GM23248 (cell line): ENCODE data around the gene GIN1. TPM values are rescaled to one million over a fixed set of nuclear protein-coding genes. Genes with fewer than 3 reads are reported as not detected.
A peak's percentile ranks its signal among the peaks of the same experiment; 100 is the strongest.

ENCODE experiments used
- DNase-seq: peaks from one replicate; pipeline ENCODE4 v3.0.0-alpha.2; 2015
- H2AFZ ChIP-seq: fragments of 200-600 bp; sonication (generic); 2 replicates; pipeline ENCODE4 v1.6.1; 2016; ENCODE audit warnings: antibody characterized with exemption
- H3F3A ChIP-seq: fragments of 200-600 bp; sonication (generic); 2 replicates; pipeline ENCODE4 v1.6.1; 2016; ENCODE audit warnings: mild to moderate bottlenecking, antibody characterized with exemption, mixed run types; ENCODE audit not compliant: insufficient read depth
- H3K27ac ChIP-seq: fragments of 200-600 bp; sonication (generic); 2 replicates; pipeline ENCODE4 v1.5.1; 2016; ENCODE audit warnings: mild to moderate bottlenecking
- H3K27me3 ChIP-seq: fragments of 200-600 bp; sonication (generic); replicated peaks from 2 replicates; pipeline ENCODE4 v1.6.1; 2016; ENCODE audit warnings: mild to moderate bottlenecking; ENCODE audit not compliant: insufficient read depth
- H3K36me3 ChIP-seq: fragments of 200-600 bp; sonication (generic); 2 replicates; pipeline ENCODE4 v1.6.1; 2016; ENCODE audit warnings: low read depth, mild to moderate bottlenecking
- H3K4me1 ChIP-seq: fragments of 200-600 bp; sonication (generic); 2 replicates; pipeline ENCODE4 v1.6.1; 2016; ENCODE audit warnings: mild to moderate bottlenecking; ENCODE audit not compliant: insufficient read depth
- H3K4me2 ChIP-seq: fragments of 200-600 bp; sonication (generic); one replicate; pipeline ENCODE4 v1.6.1; 2016; ENCODE audit warnings: mild to moderate bottlenecking; ENCODE audit not compliant: unreplicated experiment
- H3K4me3 ChIP-seq: fragments of 200-600 bp; sonication (generic); 2 replicates; pipeline ENCODE4 v1.5.1; 2016; ENCODE audit warnings: mild to moderate bottlenecking
- H3K79me2 ChIP-seq: fragments of 200-600 bp; sonication (generic); 2 replicates; pipeline ENCODE4 v1.6.1; 2016; ENCODE audit warnings: mild to moderate bottlenecking; ENCODE audit not compliant: insufficient read depth
- H3K9ac ChIP-seq: fragments of 200-600 bp; sonication (generic); 2 replicates; pipeline ENCODE4 v1.6.1; 2016; ENCODE audit warnings: mild to moderate bottlenecking
- H3K9me2 ChIP-seq: fragments of 200-600 bp; sonication (generic); 2 replicates; pipeline ENCODE4 v1.6.1; 2016; ENCODE audit warnings: mixed run types, mild to moderate bottlenecking, moderate library complexity; ENCODE audit not compliant: insufficient read depth
- H3K9me3 ChIP-seq: fragments of 200-600 bp; sonication (generic); one replicate; pipeline ENCODE4 v1.6.1; 2017; ENCODE audit warnings: low read depth
- H4K20me1 ChIP-seq: fragments of 200-600 bp; sonication (generic); 2 replicates; pipeline ENCODE4 v1.6.0; 2016; ENCODE audit not compliant: insufficient read depth
- EZH2 ChIP-seq: fragments of 200-600 bp; sonication (generic); IDR thresholded peaks from 2 replicates; pipeline ENCODE4 v1.6.1; 2018; ENCODE audit warnings: antibody characterized with exemption, mild to moderate bottlenecking; ENCODE audit not compliant: insufficient read depth, poor library complexity, severe bottlenecking
- EZH2phosphoT487 ChIP-seq: fragments of 200-600 bp; sonication (generic); IDR thresholded peaks from 2 replicates; pipeline ENCODE4 v1.6.1; 2018; ENCODE audit warnings: antibody characterized with exemption, moderate library complexity, mild to moderate bottlenecking, low read depth; ENCODE audit not compliant: insufficient read depth
- WGBS, 2 experiments: methylation state at CpG; one replicate each; pipeline ENCODE4 v1.1.6; 2015 to 2017; ENCODE audit warnings: low lambda C conversion rate in 2 of 2, low coverage in 1 of 2; ENCODE audit errors: missing lambda C conversion rate in 2 of 2; 5-methylcytosine and 5-hydroxymethylcytosine counted together
- in situ Hi-C: fragments of 300-500 bp; cut with MboI; formaldehyde crosslinking; loops from 2 replicates; pipeline ENCODE4 v1.15.0; 2020
- polyA plus RNA-seq: library from polyadenylated mRNA; unstranded; fragments of >200 nt; fragmentation: Nextera tagmentation; extraction: Ambion mirVana; gene quantifications from 2 replicates; pipeline ENCODE4 v1.2.1, GENCODE V29; 2016
- total RNA-seq: library from RNA; depleted of rRNA; stranded (reverse); fragments of >200 nt; shearing (Covaris generic); gene quantifications from 2 replicates; pipeline ENCODE4 v1.2.3, GENCODE V29; 2014

Gene GIN1
- total and polyA plus RNA-seq, 2 experiments from 2014 or later = 2.1 to 5.8 TPM

DNA sequence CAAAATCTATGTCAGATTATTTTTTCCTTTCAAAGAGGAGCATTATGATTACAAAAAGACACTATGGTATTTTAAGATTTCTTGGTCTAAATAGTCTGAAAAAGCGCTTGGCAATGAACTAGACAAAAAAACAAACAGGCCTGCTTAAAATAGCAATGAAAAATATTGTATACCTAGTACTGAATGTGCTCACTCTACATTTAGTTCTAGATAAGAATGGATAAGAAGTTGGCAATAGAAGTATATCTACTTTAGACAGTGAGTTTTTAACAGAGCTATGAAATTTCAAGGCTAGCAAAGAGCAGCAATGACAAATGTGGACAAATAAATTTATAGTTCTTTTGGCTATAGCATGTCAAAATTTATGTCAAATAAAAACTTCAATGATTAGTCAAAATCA is 26.2 kb downstream of the GIN1 start:
- H3K4me3 ChIP-seq = no peak overlapping the region
- no peak overlapping the region for H3K27ac ChIP-seq
- no peaks in the 10 kb centered on the region for H3K9me3 ChIP-seq
- DNase-seq = no peak
- no peaks in the 10 kb centered on the region for H3K79me2 ChIP-seq
- no peaks in the 10 kb centered on the region for H3K9me2 ChIP-seq
- WGBS, 2 experiments = 96 to 100% methylated on average over 1 of the region's 1 CpG
- no peak overlapping the region for H3K4me2 ChIP-seq
- H3K36me3 ChIP-seq = 0 out of 2 replicates have a peak, but pooled peaks cover 6% of the 10 kb centered on the region
- no peaks in the 10 kb centered on the region for H3K4me1 ChIP-seq
- no peak overlapping the region for H2AFZ ChIP-seq
- no peak overlapping the region for H3K9ac ChIP-seq
- H3K27me3 ChIP-seq = no peaks in the 10 kb centered on the region
- H4K20me1 ChIP-seq = no peaks in the 10 kb centered on the region
- in situ Hi-C loops = no loop called here
- TF ChIP-seq EZH2phosphoT487 (no peak), EZH2 (no peak)
- H3F3A ChIP-seq = no peaks in the 10 kb centered on the region

DNA sequence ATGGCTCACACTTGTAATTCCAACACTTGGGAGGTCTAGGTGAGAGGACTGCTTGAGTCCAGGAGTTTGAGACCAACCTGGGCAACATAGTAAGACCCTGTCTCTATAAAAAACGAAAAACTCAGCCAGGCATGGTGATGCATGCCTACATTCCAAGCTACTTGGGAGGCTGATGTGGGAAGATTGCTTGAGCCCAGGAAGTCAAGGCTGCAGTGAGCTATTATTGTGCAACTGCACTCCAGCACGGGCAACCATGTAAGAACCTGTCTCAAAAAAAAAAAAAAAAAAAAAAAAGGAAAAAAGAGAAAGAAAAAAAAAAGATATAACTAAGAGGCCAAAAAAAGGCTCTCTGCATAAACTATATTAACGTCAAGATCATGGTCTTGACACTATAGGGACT is 27.3 kb downstream of the GIN1 start:
- Histone ChIP-seq H3K9ac (no peak overlapping the region), H3F3A (no peaks in the 10 kb centered on the region), H3K36me3 (0 out of 2 replicates have a peak, but pooled peaks cover 6% of the 10 kb centered on the region), H3K4me1 (no peaks in the 10 kb centered on the region), H3K4me3 (no peak overlapping the region), H3K27me3 (no peaks in the 10 kb centered on the region), H3K27ac (no peak overlapping the region), H2AFZ (no peak overlapping the region), H4K20me1 (no peaks in the 10 kb centered on the region), H3K4me2 (no peak overlapping the region), H3K9me3 (no peaks in the 10 kb centered on the region), H3K79me2 (no peaks in the 10 kb centered on the region), H3K9me2 (no peaks in the 10 kb centered on the region)
- TF ChIP-seq EZH2 = no peak
- no peak for TF ChIP-seq EZH2phosphoT487
- peak; percentile 7 for DNase-seq
- 83 to 88% methylated on average over 3 of the region's 3 CpGs for WGBS, 2 experiments
- in situ Hi-C loops = no loop called here

DNA sequence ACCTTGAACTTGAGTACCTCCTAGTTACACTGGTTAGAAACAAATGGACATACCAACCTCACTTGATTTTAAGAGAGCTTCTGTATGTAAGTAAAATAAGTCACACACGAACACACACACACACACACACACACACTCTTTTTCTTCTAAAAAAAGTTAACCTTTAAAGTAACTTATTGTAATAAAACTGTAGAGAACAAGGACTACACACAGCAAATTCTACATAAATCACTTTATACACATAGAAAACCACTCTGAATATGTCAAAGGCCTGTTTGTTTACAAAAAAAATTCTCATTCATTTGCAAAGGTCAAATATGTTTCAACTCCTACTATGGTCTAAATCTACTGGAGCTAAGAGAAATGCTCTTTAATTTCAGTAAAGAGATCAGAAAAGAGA is 29.1 kb downstream of the GIN1 start:
- no peak overlapping the region for H3K4me2 ChIP-seq
- no peaks in the 10 kb centered on the region for H3K4me1 ChIP-seq
- no peaks in the 10 kb centered on the region for H3K9me2 ChIP-seq
- 88 to 89% methylated on average over 1 of the region's 1 CpG for WGBS, 2 experiments
- no peak for DNase-seq
- TF ChIP-seq EZH2phosphoT487 (no peak), EZH2 (no peak)
- peaks cover 6% of the 10 kb centered on the region; the same call in 1 of the 2 replicates for H3K36me3 ChIP-seq
- no peaks in the 10 kb centered on the region for H3K27me3 ChIP-seq
- no peaks in the 10 kb centered on the region for H3F3A ChIP-seq
- no peaks in the 10 kb centered on the region for H3K9me3 ChIP-seq
- H3K9ac ChIP-seq = no peak overlapping the region
- H2AFZ ChIP-seq = no peak overlapping the region
- H4K20me1 ChIP-seq = no peaks in the 10 kb centered on the region
- H3K79me2 ChIP-seq = no peaks in the 10 kb centered on the region
- no peak overlapping the region for H3K27ac ChIP-seq
- no peak overlapping the region for H3K4me3 ChIP-seq
- in situ Hi-C loops = no loop called here

DNA sequence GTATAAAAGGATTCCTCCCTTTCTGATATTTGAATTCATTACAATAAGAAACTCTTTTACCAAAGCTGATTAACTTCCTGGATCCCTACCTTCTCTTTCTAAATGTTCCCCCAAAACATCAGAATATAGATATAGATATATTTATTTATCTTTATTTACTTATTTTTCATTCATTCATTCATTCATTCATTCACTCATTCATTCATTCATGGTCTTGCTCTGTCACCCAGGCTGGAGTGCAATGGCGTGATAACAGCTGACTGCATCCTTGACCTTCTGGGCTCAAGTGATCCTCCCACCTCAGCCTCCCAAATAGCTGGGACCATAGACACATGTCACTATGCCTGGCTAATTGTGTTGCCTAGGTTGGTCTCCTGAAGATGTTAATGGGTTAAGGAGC is 30.7 kb downstream of the GIN1 start:
- H3K9ac ChIP-seq = no peak overlapping the region
- no peaks in the 10 kb centered on the region for H3F3A ChIP-seq
- peaks cover 6% of the 10 kb centered on the region; the same call in 1 of the 2 replicates for H3K36me3 ChIP-seq
- no peaks in the 10 kb centered on the region for H4K20me1 ChIP-seq
- H3K9me3 ChIP-seq = no peaks in the 10 kb centered on the region
- no peak overlapping the region for H3K4me2 ChIP-seq
- H3K27ac ChIP-seq = no peak overlapping the region
- no peaks in the 10 kb centered on the region for H3K4me1 ChIP-seq
- no peak overlapping the region for H3K4me3 ChIP-seq
- no peaks in the 10 kb centered on the region for H3K9me2 ChIP-seq
- no peaks in the 10 kb centered on the region for H3K79me2 ChIP-seq
- H2AFZ ChIP-seq = no peak overlapping the region
- in situ Hi-C loops = no loop called here
- WGBS, 2 experiments = 96 to 98% methylated on average over 1 of the region's 1 CpG
- no peaks in the 10 kb centered on the region for H3K27me3 ChIP-seq
- TF ChIP-seq EZH2phosphoT487 (no peak), EZH2 (no peak)
- DNase-seq = no peak

DNA sequence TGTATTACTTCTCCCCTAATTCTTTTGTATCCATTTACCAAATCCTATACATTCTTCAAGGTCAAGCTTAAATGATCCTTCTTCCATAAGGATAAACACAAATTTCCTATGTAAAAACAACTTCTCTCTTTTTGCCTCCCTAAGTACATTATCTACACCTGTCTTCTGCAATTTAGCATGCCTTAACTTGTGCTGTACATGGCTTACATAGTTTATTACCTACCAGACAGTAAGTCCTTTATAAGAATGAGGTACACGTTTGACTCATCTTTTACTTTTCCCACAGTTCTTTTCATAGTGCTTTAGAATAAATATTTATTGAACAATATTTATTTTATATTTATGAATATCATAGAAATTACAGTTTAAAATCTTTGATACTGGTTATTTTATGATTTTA is 33.4 kb downstream of the GIN1 start:
- DNase-seq = no peak
- in situ Hi-C loops = no loop called here
- H3K4me1 ChIP-seq = no peaks in the 10 kb centered on the region
- no peak overlapping the region for H3K27ac ChIP-seq
- no peaks in the 10 kb centered on the region for H3F3A ChIP-seq
- no peaks in the 10 kb centered on the region for H3K79me2 ChIP-seq
- peaks cover 5% of the 10 kb centered on the region for H3K9me3 ChIP-seq
- no peak overlapping the region for H3K4me3 ChIP-seq
- H3K4me2 ChIP-seq = no peak overlapping the region
- no peaks in the 10 kb centered on the region; the same call in 1 of the 2 replicates for H3K36me3 ChIP-seq
- no peaks in the 10 kb centered on the region for H3K9me2 ChIP-seq
- no peak for TF ChIP-seq EZH2
- no peak for TF ChIP-seq EZH2phosphoT487
- no peaks in the 10 kb centered on the region for H4K20me1 ChIP-seq
- H3K9ac ChIP-seq = no peak overlapping the region
- no peaks in the 10 kb centered on the region for H3K27me3 ChIP-seq
- WGBS, 2 experiments = 94 to 96% methylated on average over 1 of the region's 1 CpG
- no peak overlapping the region for H2AFZ ChIP-seq
